ENCODE results near the gene INPP5A. TPM values are rescaled to one million over a fixed set of nuclear protein-coding genes. Genes with fewer than 3 reads are reported as not detected.

The INPP5A gene
- polyA plus RNA-seq, 2 donors: 9.2 to 12.7 TPM

- peaks cover 0 to 10% of the 10 kb centered on the region in 2 donors for H3K4me1 ChIP-seq (ENCODE audit: control insufficient read depth in 2 of 2, insufficient read depth in 2 of 2, low read length in 1 of 2)
- 84 to 89% methylated on average over 25 of the region's 25 CpGs for WGBS, 2 donors
- H3K36me3 ChIP-seq (ENCODE audit: control insufficient read depth in 2 of 2, insufficient read depth in 2 of 2, low read length in 1 of 2): peaks cover 2 to 7% of the 10 kb centered on the region in 2 donors
- H3K9me3 ChIP-seq (ENCODE audit: control insufficient read depth in 2 of 2, insufficient read depth in 1 of 2, low read depth in 1 of 2, low read length in 1 of 2): peaks cover 0 to 4% of the 10 kb centered on the region in 2 donors
- no peak overlapping the region for H3K4me3 ChIP-seq (ENCODE audit: low read depth in 1 of 2, low read length in 2 of 2)
- H3K27me3 ChIP-seq (ENCODE audit: control insufficient read depth in 1 of 2, insufficient read depth in 2 of 2, low read length in 2 of 2): no peaks in the 10 kb centered on the region
- peak overlapping the region in 1 of 2 donors; percentile 8 for H3K27ac ChIP-seq (ENCODE audit: low read depth in 2 of 2, low read length in 1 of 2)
Observed at GRCh38 chr10:132685921-132686680, 148.5 kb downstream of the INPP5A start.

- 93% methylated on average over 21 of the region's 21 CpGs for WGBS, 2 donors
- H3K27ac ChIP-seq (ENCODE audit: low read depth in 2 of 2, low read length in 1 of 2): no peak overlapping the region
- no peaks in the 10 kb centered on the region for H3K27me3 ChIP-seq (ENCODE audit: control insufficient read depth in 1 of 2, insufficient read depth in 2 of 2, low read length in 2 of 2)
- H3K4me3 ChIP-seq (ENCODE audit: low read depth in 1 of 2, low read length in 2 of 2): no peak overlapping the region
- H3K9me3 ChIP-seq (ENCODE audit: control insufficient read depth in 2 of 2, insufficient read depth in 1 of 2, low read depth in 1 of 2, low read length in 1 of 2): peaks cover 0 to 4% of the 10 kb centered on the region in 2 donors
- H3K36me3 ChIP-seq (ENCODE audit: control insufficient read depth in 2 of 2, insufficient read depth in 2 of 2, low read length in 1 of 2): peaks cover 2 to 13% of the 10 kb centered on the region in 2 donors
- H3K4me1 ChIP-seq (ENCODE audit: control insufficient read depth in 2 of 2, insufficient read depth in 2 of 2, low read length in 1 of 2): peaks cover 0 to 10% of the 10 kb centered on the region in 2 donors
Observed at GRCh38 chr10:132687181-132687892, 149.8 kb downstream of the INPP5A start.

- Histone ChIP-seq H3K9me3 (ENCODE audit: control insufficient read depth in 2 of 2, insufficient read depth in 1 of 2, low read depth in 1 of 2, low read length in 1 of 2) (peaks cover 0 to 4% of the 10 kb centered on the region in 2 donors), H3K27me3 (ENCODE audit: control insufficient read depth in 1 of 2, insufficient read depth in 2 of 2, low read length in 2 of 2) (no peaks in the 10 kb centered on the region), H3K4me3 (ENCODE audit: low read depth in 1 of 2, low read length in 2 of 2) (no peak overlapping the region), H3K4me1 (ENCODE audit: control insufficient read depth in 2 of 2, insufficient read depth in 2 of 2, low read length in 1 of 2) (peaks cover 0 to 10% of the 10 kb centered on the region in 2 donors), H3K27ac (ENCODE audit: low read depth in 2 of 2, low read length in 1 of 2) (no peak overlapping the region), H3K36me3 (ENCODE audit: control insufficient read depth in 2 of 2, insufficient read depth in 2 of 2, low read length in 1 of 2) (peaks cover 2 to 13% of the 10 kb centered on the region in 2 donors)
- WGBS, 2 donors: 85 to 86% methylated on average over 14 of the region's 14 CpGs
Observed at GRCh38 chr10:132687893-132688579, 150.4 kb downstream of the INPP5A start.

- Histone ChIP-seq H3K4me3 (ENCODE audit: low read depth in 1 of 2, low read length in 2 of 2) (no peak overlapping the region), H3K27ac (ENCODE audit: low read depth in 2 of 2, low read length in 1 of 2) (no peak overlapping the region), H3K9me3 (ENCODE audit: control insufficient read depth in 2 of 2, insufficient read depth in 1 of 2, low read depth in 1 of 2, low read length in 1 of 2) (peaks cover 0 to 4% of the 10 kb centered on the region in 2 donors), H3K4me1 (ENCODE audit: control insufficient read depth in 2 of 2, insufficient read depth in 2 of 2, low read length in 1 of 2) (peaks cover 0 to 10% of the 10 kb centered on the region in 2 donors), H3K36me3 (ENCODE audit: control insufficient read depth in 2 of 2, insufficient read depth in 2 of 2, low read length in 1 of 2) (peaks cover 2 to 13% of the 10 kb centered on the region in 2 donors), H3K27me3 (ENCODE audit: control insufficient read depth in 1 of 2, insufficient read depth in 2 of 2, low read length in 2 of 2) (no peaks in the 10 kb centered on the region)
- 95% methylated on average over 20 of the region's 20 CpGs for WGBS, 2 donors
Observed at GRCh38 chr10:132688580-132689420, 151.2 kb downstream of the INPP5A start.

GRCh38 chr10:132689721-132690360 is 152.3 kb downstream of the INPP5A start:
- peaks cover 0 to 7% of the 10 kb centered on the region in 2 donors for H3K4me1 ChIP-seq (ENCODE audit: control insufficient read depth in 2 of 2, insufficient read depth in 2 of 2, low read length in 1 of 2)
- 97% methylated on average over 24 to 25 of the region's 25 CpGs for WGBS, 2 donors
- peaks cover 2 to 13% of the 10 kb centered on the region in 2 donors for H3K36me3 ChIP-seq (ENCODE audit: control insufficient read depth in 2 of 2, insufficient read depth in 2 of 2, low read length in 1 of 2)
- peaks cover 0 to 4% of the 10 kb centered on the region in 2 donors for H3K9me3 ChIP-seq (ENCODE audit: control insufficient read depth in 2 of 2, insufficient read depth in 1 of 2, low read depth in 1 of 2, low read length in 1 of 2)
- no peaks in the 10 kb centered on the region for H3K27me3 ChIP-seq (ENCODE audit: control insufficient read depth in 1 of 2, insufficient read depth in 2 of 2, low read length in 2 of 2)
- no peak overlapping the region for H3K4me3 ChIP-seq (ENCODE audit: low read depth in 1 of 2, low read length in 2 of 2)
- H3K27ac ChIP-seq (ENCODE audit: low read depth in 2 of 2, low read length in 1 of 2): no peak overlapping the region

GRCh38 chr10:132690401-132690800 is 152.8 kb downstream of the INPP5A start:
- H3K4me3 ChIP-seq (ENCODE audit: low read depth in 1 of 2, low read length in 2 of 2): no peak overlapping the region
- peaks cover 0 to 4% of the 10 kb centered on the region in 2 donors for H3K9me3 ChIP-seq (ENCODE audit: control insufficient read depth in 2 of 2, insufficient read depth in 1 of 2, low read depth in 1 of 2, low read length in 1 of 2)
- peaks cover 0 to 3% of the 10 kb centered on the region in 2 donors for H3K4me1 ChIP-seq (ENCODE audit: control insufficient read depth in 2 of 2, insufficient read depth in 2 of 2, low read length in 1 of 2)
- no peak overlapping the region for H3K27ac ChIP-seq (ENCODE audit: low read depth in 2 of 2, low read length in 1 of 2)
- H3K36me3 ChIP-seq (ENCODE audit: control insufficient read depth in 2 of 2, insufficient read depth in 2 of 2, low read length in 1 of 2): peaks cover 2 to 13% of the 10 kb centered on the region in 2 donors
- WGBS, 2 donors: 97 to 98% methylated on average over 7 of the region's 7 CpGs
- H3K27me3 ChIP-seq (ENCODE audit: control insufficient read depth in 1 of 2, insufficient read depth in 2 of 2, low read length in 2 of 2): no peaks in the 10 kb centered on the region

- no peaks in the 10 kb centered on the region for H3K27me3 ChIP-seq (ENCODE audit: control insufficient read depth in 1 of 2, insufficient read depth in 2 of 2, low read length in 2 of 2)
- 98 to 99% methylated on average over 56 of the region's 56 CpGs for WGBS, 2 donors
- H3K27ac ChIP-seq (ENCODE audit: low read depth in 2 of 2, low read length in 1 of 2): no peak overlapping the region
- peaks cover 0 to 3% of the 10 kb centered on the region in 2 donors for H3K4me1 ChIP-seq (ENCODE audit: control insufficient read depth in 2 of 2, insufficient read depth in 2 of 2, low read length in 1 of 2)
- no peak overlapping the region for H3K4me3 ChIP-seq (ENCODE audit: low read depth in 1 of 2, low read length in 2 of 2)
- peaks cover 0 to 4% of the 10 kb centered on the region in 2 donors for H3K9me3 ChIP-seq (ENCODE audit: control insufficient read depth in 2 of 2, insufficient read depth in 1 of 2, low read depth in 1 of 2, low read length in 1 of 2)
- peaks cover 2 to 13% of the 10 kb centered on the region in 2 donors for H3K36me3 ChIP-seq (ENCODE audit: control insufficient read depth in 2 of 2, insufficient read depth in 2 of 2, low read length in 1 of 2)
Observed at GRCh38 chr10:132690821-132691610, 153.4 kb downstream of the INPP5A start.

GRCh38 chr10:132691711-132692153 is 154.1 kb downstream of the INPP5A start:
- H3K4me3 ChIP-seq (ENCODE audit: low read depth in 1 of 2, low read length in 2 of 2): no peak overlapping the region
- H3K36me3 ChIP-seq (ENCODE audit: control insufficient read depth in 2 of 2, insufficient read depth in 2 of 2, low read length in 1 of 2): peaks cover 2 to 16% of the 10 kb centered on the region in 2 donors
- no peaks in the 10 kb centered on the region for H3K27me3 ChIP-seq (ENCODE audit: control insufficient read depth in 1 of 2, insufficient read depth in 2 of 2, low read length in 2 of 2)
- 98 to 99% methylated on average over 48 of the region's 48 CpGs for WGBS, 2 donors
- H3K27ac ChIP-seq (ENCODE audit: low read depth in 2 of 2, low read length in 1 of 2): no peak overlapping the region
- H3K4me1 ChIP-seq (ENCODE audit: control insufficient read depth in 2 of 2, insufficient read depth in 2 of 2, low read length in 1 of 2): peaks cover 0 to 3% of the 10 kb centered on the region in 2 donors
- H3K9me3 ChIP-seq (ENCODE audit: control insufficient read depth in 2 of 2, insufficient read depth in 1 of 2, low read depth in 1 of 2, low read length in 1 of 2): peaks cover 0 to 4% of the 10 kb centered on the region in 2 donors

Measured in esophagus (tissue), 2 donors.